IMR-90 (cell line): ENCODE results near the gene YES1.
"Not testable (repeated sequence)": the region's sequence is repeated elsewhere in the genome, so short reads cannot be mapped to it uniquely, and the experiment has no call there.

Experiments used
- CEBPB ChIP-seq: IDR thresholded peaks from 2 replicates; pipeline ENCODE4 v1.6.1; 2012; ENCODE audit warnings: low read depth, low read length, improper control_type of control experiment
- CHD1 ChIP-seq: IDR thresholded peaks from 2 replicates; pipeline ENCODE4 v1.6.1; 2012; ENCODE audit warnings: low read depth, low read length, improper control_type of control experiment
- CTCF ChIP-seq: conservative IDR thresholded peaks from 2 replicates; pipeline ENCODE4 v1.5.1; 2012; ENCODE audit warnings: mild to moderate bottlenecking, low read depth, low read length, improper control_type of control experiment
- FOS ChIP-seq: fragments of 150-350 bp; IDR thresholded peaks from 2 replicates; pipeline ENCODE4 v1.6.1; 2016; ENCODE audit warnings: low read depth, low read length
- MAFK ChIP-seq: IDR thresholded peaks from 2 replicates; pipeline ENCODE4 v1.6.1; 2012; ENCODE audit warnings: low read depth, low read length, improper control_type of control experiment
- MAZ ChIP-seq: IDR thresholded peaks from 2 replicates; pipeline ENCODE4 v1.6.1; 2012; ENCODE audit warnings: low read depth, mild to moderate bottlenecking, low read length, improper control_type of control experiment, moderate library complexity, borderline replicate concordance
- MXI1 ChIP-seq: IDR thresholded peaks from 2 replicates; pipeline ENCODE4 v1.6.1; 2012; ENCODE audit warnings: low read depth, mild to moderate bottlenecking, low read length, moderate library complexity, borderline replicate concordance
- POLR2A ChIP-seq: IDR thresholded peaks from 2 replicates; pipeline ENCODE4 v1.6.1; 2012; ENCODE audit warnings: mild to moderate bottlenecking, low read depth, low read length
- RAD21 ChIP-seq: IDR thresholded peaks from 2 replicates; pipeline ENCODE4 v1.6.1; 2012; ENCODE audit warnings: low read length, improper control_type of control experiment
- RCOR1 ChIP-seq: IDR thresholded peaks from 2 replicates; pipeline ENCODE4 v1.6.1; 2012; ENCODE audit warnings: mild to moderate bottlenecking, low read length, improper control_type of control experiment; ENCODE audit not compliant: insufficient replicate concordance
- SMC3 ChIP-seq: fragments of 150-350 bp; IDR thresholded peaks from 2 replicates; pipeline ENCODE4 v1.6.1; 2016; ENCODE audit warnings: low read depth, mild to moderate bottlenecking, antibody characterized with exemption, low read length, moderate library complexity
- USF2 ChIP-seq: fragments of 150-350 bp; IDR thresholded peaks from 2 replicates; pipeline ENCODE4 v1.6.1; 2017; ENCODE audit warnings: mild to moderate bottlenecking, antibody characterized with exemption, low read length, low read depth

GRCh38 chr18:730120-730519, 81.9 kb downstream of the YES1 start:
- TF ChIP-seq CTCF, MAFK, POLR2A, RCOR1, SMC3, CHD1, CEBPB, MXI1, FOS, MAZ, USF2, RAD21: not testable (repeated sequence)
